Stimulated activated CD8-positive, alpha-beta memory T cell treated with anti-CD3 and anti-CD28 coated beads, Interleukin-7, amount 100 ng/mL, for 24 hours (primary cell): ENCODE measurements around the gene WRAP53.
A peak's percentile ranks its signal among the peaks of the same experiment; 100 is the strongest.
"Not testable (repeated sequence)": the region's sequence is repeated elsewhere in the genome, so short reads cannot be mapped to it uniquely, and the experiment has no call there.

ENCODE experiments used
- DNase-seq: peaks from one replicate; pipeline ENCODE4 v3.0.0-alpha.2; 2020; ENCODE audit warnings: low read depth

Gene WRAP53

DNA sequence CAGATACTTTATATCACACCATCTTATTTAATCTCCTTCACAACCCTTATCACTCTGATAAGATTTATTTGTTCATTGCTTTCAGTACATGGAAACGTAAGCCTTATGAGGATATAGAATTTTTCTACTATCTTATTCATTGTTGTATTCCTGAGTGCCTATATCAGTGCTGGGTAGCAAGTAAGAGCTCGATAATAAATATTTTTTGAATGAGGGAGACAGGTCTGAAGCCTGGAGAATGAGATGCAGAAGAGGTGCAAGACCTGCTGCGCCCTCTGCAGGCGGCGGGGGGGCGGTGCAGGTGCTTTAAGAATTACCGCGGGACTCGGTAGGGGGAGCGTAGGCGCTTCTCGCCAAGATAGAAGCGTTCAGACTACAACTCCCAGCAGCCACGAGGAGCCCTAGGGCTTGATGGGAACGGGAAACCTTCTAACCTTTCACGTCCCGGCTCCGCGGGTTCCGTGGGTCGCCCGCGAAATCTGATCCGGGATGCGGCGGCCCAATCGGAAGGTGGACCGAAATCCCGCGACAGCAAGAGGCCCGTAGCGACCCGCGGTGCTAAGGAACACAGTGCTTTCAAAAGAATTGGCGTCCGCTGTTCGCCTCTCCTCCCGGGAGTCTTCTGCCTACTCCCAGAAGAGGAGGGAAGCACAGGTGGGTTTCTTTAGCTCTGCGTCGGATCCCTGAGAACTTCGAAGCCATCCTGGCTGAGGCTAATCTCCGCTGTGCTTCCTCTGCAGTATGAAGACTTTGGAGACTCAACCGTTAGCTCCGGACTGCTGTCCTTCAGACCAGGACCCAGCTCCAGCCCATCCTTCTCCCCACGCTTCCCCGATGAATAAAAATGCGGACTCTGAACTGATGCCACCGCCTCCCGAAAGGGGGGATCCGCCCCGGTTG is at the start of gene WRAP53:
WRAP53 (plus strand) TSS at position 570 of the 900 bp plus-strand sequence; CDS start at position 742, 172 bp downstream.
- DNase-seq, result peak; percentile 84

DNA sequence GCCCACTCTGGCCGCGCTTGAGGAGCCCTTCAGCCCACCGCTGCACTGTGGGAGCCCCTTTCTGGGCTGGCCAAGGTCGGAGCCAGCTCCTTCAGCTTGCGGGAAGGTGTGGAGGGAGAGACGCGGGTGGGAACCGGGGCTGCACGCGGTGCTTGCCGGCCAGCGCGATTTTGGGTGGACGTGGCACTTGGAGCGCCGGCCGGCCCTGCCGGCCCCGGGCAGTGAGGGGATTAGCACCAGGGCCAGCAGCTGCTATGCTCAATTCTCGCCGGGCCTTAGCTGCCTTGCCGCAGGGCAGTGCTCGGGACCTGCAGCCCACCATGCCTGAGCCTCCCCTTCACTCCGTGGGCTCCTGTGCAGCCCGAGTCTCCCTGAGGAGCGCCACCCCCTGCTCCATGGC is 47.5 kb upstream of the WRAP53 start:
- DNase-seq, result no peak

DNA sequence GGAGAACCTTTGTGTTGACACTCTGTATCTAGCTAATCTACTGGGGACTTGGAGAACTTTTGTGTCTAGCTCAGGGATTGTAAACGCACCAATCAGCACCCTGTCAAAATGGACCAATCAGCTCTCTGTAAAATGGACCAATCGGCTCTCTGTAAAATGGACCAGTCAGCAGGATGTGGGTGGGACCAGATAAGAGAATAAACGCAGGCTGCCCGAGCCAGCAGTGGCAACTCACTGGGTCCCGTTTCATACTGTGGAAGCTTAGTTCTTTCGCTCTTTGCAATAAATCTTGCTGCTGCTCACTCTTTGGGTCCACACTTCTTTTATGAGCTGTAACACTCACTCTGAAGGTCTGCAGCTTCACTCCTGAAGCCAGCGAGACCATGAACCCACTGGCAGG is 46.6 kb upstream of the WRAP53 start:
- not testable (repeated sequence) for DNase-seq

DNA sequence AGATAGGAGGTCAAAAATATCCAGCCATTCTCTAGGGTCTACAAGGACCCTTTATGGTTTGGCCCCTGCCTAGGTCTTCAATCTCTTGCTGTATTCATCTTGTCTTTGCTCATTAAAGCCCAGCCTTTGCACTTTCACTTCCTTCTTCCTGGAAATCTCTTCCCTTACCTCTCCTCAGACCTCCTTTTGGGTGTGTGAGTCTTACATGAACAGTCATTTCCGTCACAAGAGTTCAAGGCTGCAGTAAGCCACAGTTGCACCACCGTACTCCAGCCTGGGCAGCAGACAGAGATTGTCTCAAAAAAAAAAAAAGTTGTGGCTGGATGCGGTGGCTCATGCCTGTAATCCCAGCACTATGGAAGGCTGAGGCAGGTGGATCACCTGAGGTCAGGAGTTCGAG is 43.5 kb upstream of the WRAP53 start:
- no peak for DNase-seq

DNA sequence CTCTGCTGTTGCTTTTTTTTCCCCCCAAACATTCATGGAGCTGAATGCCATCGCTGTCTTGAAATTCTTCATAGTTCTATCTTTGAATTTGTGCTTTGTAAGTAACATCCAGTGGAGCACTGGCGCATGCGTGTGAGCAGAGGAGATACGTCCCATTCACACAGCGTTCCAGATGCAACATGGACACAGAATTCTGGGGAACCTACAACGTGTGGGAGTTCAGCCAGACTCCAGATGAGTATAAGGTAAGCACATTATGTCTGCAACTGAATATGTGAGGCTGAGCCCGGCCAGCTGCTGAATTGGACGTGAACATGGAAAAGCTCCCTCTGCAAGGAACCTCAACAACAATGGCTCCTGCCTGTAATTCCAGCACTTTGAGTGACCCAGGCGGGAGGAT is 41.8 kb upstream of the WRAP53 start:
- DNase-seq, result no peak

DNA sequence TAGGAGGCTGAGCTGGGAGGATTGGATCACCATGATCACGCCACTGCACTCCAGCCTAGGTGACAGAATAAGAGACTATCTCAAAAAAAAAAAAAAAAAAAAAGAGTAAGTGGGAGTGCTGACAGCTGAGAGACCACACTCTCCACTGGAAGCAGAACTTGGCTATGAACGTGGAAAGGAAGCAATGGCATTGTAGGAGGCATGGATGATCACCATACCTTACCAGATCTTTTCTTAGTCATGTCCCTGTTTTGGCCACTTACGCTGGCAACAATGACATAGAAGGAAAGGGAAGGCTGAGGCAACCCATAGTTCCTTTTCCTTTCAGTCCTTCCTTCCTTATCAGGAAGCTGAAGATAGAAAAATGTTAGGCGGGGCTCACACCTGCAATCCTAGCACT is 41.3 kb upstream of the WRAP53 start:
- no peak for DNase-seq

DNA sequence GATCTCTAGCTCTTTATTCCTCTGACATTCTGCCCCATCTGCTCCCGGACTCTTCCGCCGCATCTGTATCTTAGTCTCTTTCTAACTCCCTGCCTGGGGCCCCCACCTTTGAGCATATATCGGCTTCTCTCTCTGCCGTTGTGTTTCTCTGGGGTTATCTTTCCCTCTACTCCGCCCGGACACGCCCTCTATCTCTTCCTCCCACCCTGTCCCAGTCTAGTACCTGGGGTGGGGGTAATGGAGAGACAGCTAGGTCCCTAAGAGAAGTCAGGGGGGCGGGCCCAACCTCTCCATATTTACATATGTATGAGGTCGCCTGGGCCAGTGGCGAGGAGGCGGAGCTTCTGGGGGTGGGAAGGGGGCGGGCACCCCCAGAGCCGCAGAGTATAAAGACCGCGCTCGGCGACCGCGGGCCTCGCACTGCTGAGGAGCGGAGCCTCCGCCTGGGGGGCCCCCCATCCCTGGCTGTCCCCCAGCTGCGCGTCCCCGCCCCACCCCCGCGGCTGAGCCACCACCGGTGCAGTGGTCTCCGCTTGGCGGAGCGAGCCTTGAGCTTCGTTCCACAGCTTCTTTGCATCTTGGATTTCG is 37.7 kb upstream of the WRAP53 start, which contains the start of gene ATP1B2:
ATP1B2 (plus strand) TSS at position 418 of the 588 bp plus-strand sequence. CDS start 593 bp downstream, outside the sequence.
- peak; percentile 55 for DNase-seq

DNA sequence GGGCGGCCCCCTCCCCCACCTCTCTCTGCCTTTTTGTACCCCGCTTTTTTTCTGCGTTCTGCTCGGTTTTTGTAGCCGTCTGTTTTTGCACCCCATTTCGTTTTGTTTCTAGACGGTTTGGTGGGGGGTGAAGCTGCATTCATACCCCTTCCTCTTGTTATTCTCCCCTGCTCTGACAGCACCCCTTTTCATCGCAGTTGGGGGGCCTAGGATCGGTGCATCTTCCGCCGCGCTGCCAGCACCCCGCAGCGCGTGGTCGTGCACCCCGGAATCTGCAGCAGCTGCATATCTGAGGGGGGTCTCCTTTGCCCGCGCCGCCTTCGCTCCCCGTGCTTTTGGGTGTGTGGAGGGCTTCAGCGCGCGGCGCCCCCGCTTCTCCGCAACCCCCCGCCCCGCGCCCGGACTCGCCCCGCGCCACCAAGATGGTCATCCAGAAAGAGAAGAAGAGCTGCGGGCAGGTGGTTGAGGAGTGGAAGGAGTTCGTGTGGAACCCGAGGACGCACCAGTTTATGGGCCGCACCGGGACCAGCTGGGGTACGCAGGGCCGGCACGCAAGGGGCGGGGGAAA is 37.1 kb upstream of the WRAP53 start:
- no peak for DNase-seq

DNA sequence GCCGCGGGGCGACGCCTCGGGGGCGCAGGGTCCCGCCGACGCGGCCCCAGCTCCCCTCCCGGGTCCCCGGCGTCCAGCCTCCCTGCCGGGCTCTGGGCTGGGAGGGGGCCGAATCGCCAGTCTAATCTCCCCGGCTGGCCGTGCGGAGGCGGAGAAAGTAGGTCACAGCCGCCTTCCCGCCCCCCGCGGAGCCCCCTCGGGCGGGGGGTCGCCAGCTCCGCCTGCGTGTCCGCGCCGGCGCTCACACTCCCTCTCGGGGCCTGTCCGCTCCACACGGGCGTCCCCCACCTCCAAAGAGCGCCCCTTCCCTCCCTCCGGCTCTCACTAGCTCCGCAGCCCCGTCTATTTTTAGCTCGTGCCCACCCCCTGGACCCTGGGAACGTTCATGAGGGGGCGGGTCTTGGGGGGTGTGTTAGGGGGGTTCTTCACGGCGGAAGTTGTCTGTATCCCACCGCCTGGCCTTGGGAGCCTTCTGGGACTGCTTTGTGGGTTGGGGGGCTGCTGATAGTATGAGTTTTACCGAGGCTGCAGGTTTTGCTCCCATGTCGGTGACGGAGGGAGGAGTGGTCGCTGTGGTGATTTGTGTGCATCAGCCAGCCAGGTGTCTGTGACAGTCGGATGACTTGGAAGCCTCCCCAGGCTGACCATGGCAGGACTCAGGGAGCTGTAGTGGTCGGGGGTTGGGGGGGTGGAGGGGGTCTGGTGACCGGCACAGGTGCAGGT is 36.5 kb upstream of the WRAP53 start:
- DNase-seq, result no peak

DNA sequence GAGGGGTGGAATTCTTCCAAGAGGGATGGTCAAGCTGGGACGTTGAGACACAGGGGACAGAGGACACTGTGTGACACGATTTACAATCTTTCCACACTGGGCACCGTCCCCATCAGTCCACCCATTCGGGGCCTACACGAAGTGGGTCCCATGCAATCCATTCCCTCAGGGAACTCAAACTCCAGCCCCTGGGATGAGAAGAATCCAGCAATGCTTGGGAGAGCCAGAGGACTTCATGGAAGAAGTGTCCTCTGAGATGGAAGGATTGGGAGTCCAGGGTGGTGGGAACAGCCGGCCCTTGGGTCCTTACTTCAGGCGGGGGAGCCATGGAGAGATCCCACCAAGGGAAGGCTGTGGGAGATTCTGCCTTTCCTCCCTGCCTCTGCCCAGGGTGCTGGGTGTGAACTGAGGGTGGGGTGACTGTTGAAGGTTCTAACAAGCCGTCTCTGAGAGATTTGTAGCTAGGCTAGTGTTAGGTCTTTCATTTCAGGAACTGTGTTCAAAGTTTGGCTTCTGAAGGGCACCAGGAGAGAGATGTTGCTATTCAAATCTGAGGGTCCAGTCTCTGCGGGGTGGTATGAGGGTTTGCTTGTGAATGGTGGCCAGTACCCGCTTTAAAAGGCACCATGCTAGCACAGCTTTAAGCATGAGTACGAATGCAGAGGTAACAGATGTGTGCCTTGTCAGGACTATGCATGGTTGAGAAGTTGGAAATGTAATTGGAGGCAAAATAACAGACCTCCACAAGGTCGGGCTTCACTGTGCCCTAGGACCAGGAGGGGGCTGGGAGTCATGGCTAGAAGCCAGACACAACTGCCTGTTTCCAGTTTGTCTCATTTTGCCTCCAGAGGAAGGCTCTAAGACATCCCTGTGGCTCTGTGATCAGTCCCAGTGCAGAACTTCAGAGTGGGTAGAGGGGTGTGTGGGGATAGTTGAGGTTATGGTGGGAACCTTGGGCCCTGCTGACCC is 35.6 kb upstream of the WRAP53 start:
- DNase-seq, result no peak

DNA sequence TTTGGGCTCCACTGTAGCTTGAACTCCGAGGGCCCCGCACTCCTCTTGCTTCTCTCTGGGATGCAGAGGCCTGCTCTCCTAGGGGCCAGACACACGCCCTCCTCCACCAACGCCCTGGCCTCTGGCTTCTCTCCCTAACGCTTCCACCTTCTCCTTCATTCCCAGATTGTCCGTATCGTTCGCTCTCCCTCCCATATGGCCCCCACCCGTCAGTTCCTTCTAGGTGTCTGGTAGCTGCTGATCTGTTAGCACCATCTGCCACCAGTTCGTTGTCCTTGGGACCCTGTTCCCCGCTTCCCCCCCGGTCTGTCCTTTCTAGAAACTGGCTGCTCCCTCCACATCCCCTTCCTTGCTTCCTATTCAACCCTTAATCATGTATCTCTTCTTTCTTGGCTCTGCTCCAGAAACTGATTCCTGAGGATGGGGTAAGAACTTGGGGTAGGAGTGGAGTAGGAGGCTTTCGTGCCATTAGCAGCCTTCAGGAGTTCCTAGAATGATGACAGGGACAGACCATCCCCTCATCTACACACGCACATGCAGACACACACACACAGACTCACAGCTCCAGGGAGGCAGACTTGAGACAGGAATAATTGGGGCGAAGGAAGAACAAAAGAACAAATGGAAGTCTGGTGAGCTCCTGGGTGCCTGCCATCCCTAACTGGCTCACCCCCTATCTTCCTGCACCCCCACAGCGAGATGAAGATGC is 33.3 kb upstream of the WRAP53 start:
- DNase-seq, result no peak

DNA sequence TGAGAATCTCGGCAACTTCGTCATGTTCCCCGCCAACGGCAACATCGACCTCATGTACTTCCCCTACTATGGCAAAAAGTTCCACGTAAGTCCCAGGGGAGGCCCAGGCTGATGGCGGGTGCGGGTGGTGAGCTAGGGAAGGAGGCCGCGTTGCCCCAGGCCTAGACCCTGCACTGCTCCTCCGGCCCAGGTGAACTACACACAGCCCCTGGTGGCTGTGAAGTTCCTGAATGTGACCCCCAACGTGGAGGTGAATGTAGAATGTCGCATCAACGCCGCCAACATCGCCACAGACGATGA is 32.8 kb upstream of the WRAP53 start:
- DNase-seq, result no peak

DNA sequence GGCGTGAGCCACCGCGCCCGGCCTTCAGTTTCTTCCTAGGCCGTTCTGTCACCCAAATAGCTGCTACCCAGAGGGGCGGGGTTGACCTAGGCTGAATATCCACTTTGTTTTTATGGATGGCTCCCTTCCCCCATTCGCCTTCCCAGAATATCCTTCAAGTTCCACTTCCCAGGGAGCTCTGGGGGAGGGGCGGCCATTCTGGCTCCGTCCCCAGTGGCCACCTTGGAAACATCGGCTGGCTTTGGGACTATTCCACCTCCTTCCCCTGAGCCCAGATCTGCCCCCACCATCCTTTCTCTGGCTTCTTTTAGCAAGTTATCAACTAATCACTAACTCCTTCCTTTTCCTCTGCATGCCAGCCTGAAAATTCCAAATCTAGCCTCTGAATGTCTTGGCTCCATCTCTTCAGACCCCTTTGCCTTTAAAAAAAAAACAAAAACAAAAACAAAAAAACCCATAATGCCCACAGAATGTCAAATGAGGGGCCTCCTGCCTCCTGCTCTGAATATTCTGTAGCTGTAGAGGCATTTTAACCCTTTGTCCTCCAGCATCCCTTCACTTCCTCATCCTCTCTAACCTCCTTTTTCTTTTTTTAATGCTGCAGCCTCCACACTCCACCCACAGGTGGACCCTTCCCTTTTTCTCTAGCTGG is 31.2 kb upstream of the WRAP53 start:
- DNase-seq, result no peak

DNA sequence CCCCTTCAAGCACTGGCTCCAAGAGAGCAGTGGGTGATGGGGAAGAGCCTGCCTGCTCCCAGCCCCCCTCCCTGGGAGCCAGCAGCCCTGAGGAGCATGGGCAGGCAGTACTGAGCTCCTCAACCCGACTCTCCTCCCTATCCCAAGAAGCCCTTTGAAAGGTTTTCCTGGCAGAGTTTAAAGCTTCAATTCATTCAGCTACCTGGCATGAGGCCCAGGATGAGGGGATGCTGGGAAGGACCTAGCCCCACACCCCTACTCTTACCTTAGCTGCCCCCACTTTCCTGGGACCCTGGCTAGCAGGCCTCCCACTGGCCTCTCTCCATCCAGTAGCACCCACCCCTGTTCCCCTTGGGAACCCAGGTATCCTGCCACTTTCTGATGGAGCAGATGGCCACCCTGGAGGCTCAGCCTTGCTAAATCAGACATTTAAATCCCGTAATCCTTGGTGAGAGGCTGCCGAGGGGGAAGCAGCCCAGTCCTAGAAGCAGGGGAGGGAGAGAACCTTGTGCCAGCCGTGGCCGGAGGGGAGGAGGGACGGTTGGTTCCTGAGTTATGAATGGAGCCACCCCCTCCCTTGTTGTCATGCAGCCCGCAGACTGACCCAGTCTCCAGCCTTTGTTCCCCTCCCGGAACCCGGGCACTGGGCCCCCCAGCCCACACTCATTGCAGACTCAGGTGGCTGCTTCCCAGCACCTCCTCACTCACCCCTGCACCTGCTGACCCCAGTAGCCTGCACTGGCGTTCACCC is 20.4 kb upstream of the WRAP53 start:
- DNase-seq, result no peak

DNA sequence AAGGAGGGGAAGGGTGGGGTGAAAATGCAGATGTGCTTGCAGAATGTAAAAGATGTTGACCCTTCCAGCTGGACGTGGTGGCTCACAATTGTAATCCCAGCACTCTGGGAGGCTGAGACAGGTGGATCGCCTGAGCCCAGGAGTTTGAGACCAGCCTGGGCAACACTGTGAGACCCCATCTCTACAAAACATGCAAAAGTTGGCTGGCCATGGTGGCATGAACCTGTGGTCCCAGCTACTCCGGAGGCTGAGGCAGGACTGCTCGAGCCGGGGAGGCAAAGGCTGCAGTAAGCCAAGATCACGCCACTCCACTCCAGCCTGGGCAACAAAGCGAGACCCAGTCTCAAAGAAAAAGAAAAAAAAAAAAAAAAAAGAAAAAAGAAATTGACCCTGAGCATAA is 19.8 kb upstream of the WRAP53 start:
- DNase-seq, result no peak

DNA sequence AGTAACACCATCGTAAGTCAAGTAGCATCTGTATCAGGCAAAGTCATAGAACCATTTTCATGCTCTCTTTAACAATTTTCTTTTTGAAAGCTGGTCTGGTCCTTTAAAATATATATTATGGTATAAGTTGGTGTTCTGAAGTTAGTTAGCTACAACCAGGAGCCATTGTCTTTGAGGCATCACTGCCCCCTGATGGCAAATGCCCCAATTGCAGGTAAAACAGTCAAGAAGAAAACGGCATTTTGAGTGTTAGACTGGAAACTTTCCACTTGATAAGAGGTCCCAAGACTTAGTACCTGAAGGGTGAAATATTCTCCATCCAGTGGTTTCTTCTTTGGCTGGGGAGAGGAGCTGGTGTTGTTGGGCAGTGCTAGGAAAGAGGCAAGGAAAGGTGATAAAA is 15.0 kb upstream of the WRAP53 start:
- DNase-seq, result peak; percentile 37

DNA sequence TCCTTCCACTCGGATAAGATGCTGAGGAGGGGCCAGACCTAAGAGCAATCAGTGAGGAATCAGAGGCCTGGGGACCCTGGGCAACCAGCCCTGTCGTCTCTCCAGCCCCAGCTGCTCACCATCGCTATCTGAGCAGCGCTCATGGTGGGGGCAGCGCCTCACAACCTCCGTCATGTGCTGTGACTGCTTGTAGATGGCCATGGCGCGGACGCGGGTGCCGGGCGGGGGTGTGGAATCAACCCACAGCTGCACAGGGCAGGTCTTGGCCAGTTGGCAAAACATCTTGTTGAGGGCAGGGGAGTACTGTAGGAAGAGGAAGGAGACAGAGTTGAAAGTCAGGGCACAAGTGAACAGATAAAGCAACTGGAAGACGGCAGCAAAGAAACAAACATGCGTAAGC is 13.3 kb upstream of the WRAP53 start:
- DNase-seq, result no peak

DNA sequence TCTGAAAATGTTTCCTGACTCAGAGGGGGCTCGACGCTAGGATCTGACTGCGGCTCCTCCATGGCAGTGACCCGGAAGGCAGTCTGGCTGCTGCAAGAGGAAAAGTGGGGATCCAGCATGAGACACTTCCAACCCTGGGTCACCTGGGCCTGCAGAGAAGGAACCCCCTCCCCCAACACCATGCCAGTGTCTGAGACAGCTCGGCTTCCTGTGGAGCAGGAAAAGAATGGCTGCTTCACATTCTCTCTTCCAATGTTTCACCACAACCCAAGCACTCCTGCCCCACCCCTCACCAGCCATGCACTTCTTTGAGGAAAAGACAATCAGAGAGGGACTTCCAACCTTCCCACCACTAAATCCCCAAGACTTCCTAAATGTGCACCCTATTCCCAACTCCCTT is 11.7 kb upstream of the WRAP53 start:
- no peak for DNase-seq

DNA sequence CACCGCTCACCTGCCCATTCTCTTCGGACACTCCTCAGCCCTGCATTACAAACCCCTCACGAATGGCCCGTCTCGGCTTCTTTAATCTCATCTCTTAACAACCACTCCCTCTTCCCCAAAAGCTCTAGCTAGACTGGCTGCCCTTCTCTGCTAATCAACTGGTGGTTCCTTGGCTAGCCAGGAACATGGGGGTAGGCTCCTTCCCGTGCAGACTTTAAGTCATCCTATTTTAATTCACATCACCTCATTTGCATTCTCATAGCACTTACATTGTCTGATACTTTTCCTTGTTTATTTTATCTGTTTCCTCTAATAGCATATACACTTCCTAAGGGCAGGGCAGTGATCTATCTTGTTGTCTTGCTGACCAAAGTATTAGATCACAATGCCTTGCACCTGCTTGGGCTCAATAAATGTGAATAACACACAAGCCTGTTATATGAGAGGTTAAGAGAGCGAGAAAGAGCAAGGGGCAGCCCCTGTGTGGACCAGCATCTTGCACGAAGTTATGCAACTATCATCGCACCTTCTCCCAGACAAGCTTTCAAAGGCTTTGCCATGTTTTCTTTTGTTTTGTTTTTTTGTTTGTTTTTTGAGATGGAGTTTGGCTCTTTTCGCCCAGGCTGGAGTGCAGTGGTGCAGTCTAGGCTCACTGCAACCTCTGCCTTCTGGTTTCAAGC is 10.7 kb upstream of the WRAP53 start:
- DNase-seq, result no peak
